HepG2 (cell line): ENCODE measurements around the gene DIP2C. TPM values are rescaled to one million over a fixed set of nuclear protein-coding genes. Genes with fewer than 3 reads are reported as not detected.

ENCODE experiments used
- ATAC-seq: fragments of 200-7000 bp; cut with Tn5 transposase; 3 replicates; pipeline ENCODE4 v1.9.1; 2020; ENCODE audit warnings: mild to moderate bottlenecking, moderate library complexity
- BruUV-seq: library from RNA; stranded (reverse); fragments of 400-500 nt; replicated peaks from 2 replicates; lab custom pipeline; 2021; lab: Mats Ljungman, UMichigan
- CTCF ChIA-PET: fragments of 300-600 bp; formaldehyde crosslinking; extraction: SDS; loops from one replicate; lab custom pipeline; 2021; ENCODE audit warnings: low total read pairs, inconsistent platforms, low intra/inter-chr PET ratio; lab: Yijun Ruan, JAX
- POLR2A ChIA-PET: fragments of 350-600 bp; sonication (Branson Sonifier 250); formaldehyde crosslinking; loops from one replicate; lab custom pipeline; 2020; ENCODE audit warnings: antibody characterized with exemption, inconsistent platforms; lab: Yijun Ruan, JAX
- DNase-seq: peaks from one replicate; pipeline ENCODE4 v3.0.0-alpha.2; 2015; ENCODE audit warnings: low spot score
- FAIRE-seq: peaks from 3 replicates; lab custom pipeline; 2011; peaks lifted over from hg19 to GRCh38; lab: Jason Lieb, UNC
- H2AFZ ChIP-seq: one replicate; pipeline ENCODE4 v1.6.1; 2011; ENCODE audit warnings: low read length, inconsistent platforms
- H3K27ac ChIP-seq: fragments of 300-600 bp; 3 replicates; pipeline ENCODE4 v1.8.0; 2011; ENCODE audit warnings: mixed run types, mild to moderate bottlenecking, mixed read lengths, low read length, inconsistent platforms; ENCODE audit not compliant: insufficient read depth; ENCODE audit errors: extremely low read length
- H3K27me3 ChIP-seq, 2 experiments: fragments of 200-600 bp in 1 of 2; 2 replicates in 1 of 2; 3 replicates in 1 of 2; pipeline versions ENCODE4 v1.6.0 to v1.8.0; 2011; ENCODE audit warnings: low read length in 2 of 2, mild to moderate bottlenecking in 2 of 2, moderate library complexity in 2 of 2, inconsistent platforms in 1 of 2; ENCODE audit not compliant: insufficient read depth in 2 of 2, control insufficient read depth in 1 of 2
- H3K36me3 ChIP-seq, 2 experiments: fragments of 200-600 bp in 1 of 2; replicated peaks in 1 of 2; 2 replicates in 1 of 2; 3 replicates in 1 of 2; pipeline versions ENCODE4 v1.5.1 to v1.8.0; 2011; ENCODE audit warnings: low read length in 2 of 2, inconsistent platforms in 1 of 2; ENCODE audit not compliant: insufficient read depth in 2 of 2, control insufficient read depth in 1 of 2
- H3K4me1 ChIP-seq: 2 replicates; pipeline ENCODE4 v1.5.1; 2012; ENCODE audit warnings: low read length, inconsistent platforms; ENCODE audit not compliant: insufficient read depth
- H3K4me2 ChIP-seq: 2 replicates; pipeline ENCODE4 v1.6.0; 2011; ENCODE audit warnings: low read depth, low read length, inconsistent platforms
- H3K4me3 ChIP-seq, 3 experiments: fragments of 200-600 bp in 1 of 3; sonication (generic), shearing (Covaris generic) in 1 of 3; replicated peaks in 1 of 3; 2 replicates each; pipeline ENCODE4 v1.5.1; 2011 to 2016; ENCODE audit warnings: low read length in 3 of 3, inconsistent platforms in 2 of 3, low read depth in 2 of 3, mild to moderate bottlenecking in 2 of 3, control low read depth in 1 of 3, mixed read lengths in 1 of 3; ENCODE audit not compliant: insufficient read depth in 1 of 3
- H3K79me2 ChIP-seq: one replicate; pipeline ENCODE4 v1.6.1; 2011; ENCODE audit warnings: low read length, inconsistent platforms; ENCODE audit not compliant: insufficient read depth
- H3K9ac ChIP-seq: 2 replicates; pipeline ENCODE4 v1.6.0; 2011; ENCODE audit warnings: mild to moderate bottlenecking, low read depth, low read length, inconsistent platforms; ENCODE audit not compliant: insufficient read depth
- H3K9me3 ChIP-seq: 2 replicates; pipeline ENCODE4 v1.5.1; 2012; ENCODE audit warnings: mild to moderate bottlenecking, low read length
- H4K20me1 ChIP-seq: 2 replicates; pipeline ENCODE4 v1.6.0; 2011; ENCODE audit warnings: inconsistent platforms, mild to moderate bottlenecking, low read length, moderate library complexity; ENCODE audit not compliant: insufficient read depth
- ATM ChIP-seq: fragments of 450-650 bp; IDR thresholded peaks from 2 replicates; pipeline ENCODE4 v1.7.1; 2017; ENCODE audit warnings: mild to moderate bottlenecking, borderline replicate concordance
- SIX1 ChIP-seq: sonication (generic); formaldehyde crosslinking; IDR thresholded peaks from 2 replicates; pipeline ENCODE4 v1.4.0; 2020; ENCODE audit warnings: missing genetic modification reagents, borderline replicate concordance
- ZNF274 ChIP-seq: sonication (generic); formaldehyde crosslinking; IDR thresholded peaks from 2 replicates; pipeline ENCODE4 v1.5.1; 2020; ENCODE audit warnings: mild to moderate bottlenecking, missing genetic modification reagents
- ZNF619 ChIP-seq: sonication (generic); formaldehyde crosslinking; IDR thresholded peaks from 2 replicates; pipeline ENCODE4 v1.4.0; 2020; ENCODE audit warnings: mild to moderate bottlenecking, missing genetic modification reagents
- ZSCAN9 ChIP-seq: IDR thresholded peaks from 2 replicates; pipeline ENCODE4 v1.6.1; 2016; ENCODE audit warnings: borderline replicate concordance
- WGBS: methylation state at CpG from one replicate; pipeline ENCODE4 v1.1.6; 2017; ENCODE audit warnings: low lambda C conversion rate; 5-methylcytosine and 5-hydroxymethylcytosine counted together
- in situ Hi-C: cut with HindIII; loops from 2 replicates; pipeline ENCODE4 v1.10.0; 2017; ENCODE audit warnings: low pct_unique_long_range_greater_than_20kb; ENCODE audit not compliant: extremely low pct_ligation_motif_present
- intact Hi-C: fragments of 100-400 bp; cut with micrococcal nuclease; formaldehyde crosslinking; loops from one replicate; pipeline ENCODE4 v1.10.0; 2022; ENCODE audit not compliant: unreplicated experiment
- polyA plus RNA-seq, 8 experiments: library from polyadenylated mRNA; depleted of rRNA in 3 of 8; stranded (reverse) in 7 of 8; unstranded in 1 of 8; fragments of >200 nt; fragmentation: Illumina TruSeq in 4 of 8; extraction: Trizol in 4 of 8; gene quantifications; 2 replicates each; pipeline versions ENCODE4 v1.2.1 to v1.2.3, GENCODE V29; 2011 to 2016; ENCODE audit warnings: low read depth in 4 of 8, missing spikeins in 1 of 8, mixed read lengths in 1 of 8; ENCODE audit not compliant: insufficient read depth in 1 of 8
- total RNA-seq, 5 experiments: library from RNA; depleted of rRNA; stranded (reverse); fragments of >200 nt; fragmentation: Illumina TruSeq; extraction: Trizol; gene quantifications; 2 replicates each; pipeline ENCODE4 v1.2.3, GENCODE V29; 2016; ENCODE audit warnings: low read depth in 1 of 5
- TF ChIP-seq, protein P1 (sequence below): sonication (generic); formaldehyde crosslinking; IDR thresholded peaks from 2 replicates; pipeline ENCODE4 v1.4.0; 2020; ENCODE audit warnings: missing genetic modification reagents, borderline replicate concordance
- TF ChIP-seq, protein P2 (sequence below): sonication (generic); formaldehyde crosslinking; IDR thresholded peaks from 2 replicates; pipeline ENCODE4 v1.4.0; 2020; ENCODE audit warnings: low read depth, missing genetic modification reagents
- TF ChIP-seq, protein P3 (sequence below): IDR thresholded peaks from 2 replicates; pipeline ENCODE4 v1.6.1; 2018; ENCODE audit warnings: missing genetic modification reagents
- TF ChIP-seq, protein P4 (sequence below): sonication (generic); formaldehyde crosslinking; IDR thresholded peaks from 2 replicates; pipeline ENCODE4 v1.5.1; 2020; ENCODE audit warnings: mild to moderate bottlenecking, moderate library complexity, missing genetic modification reagents

Gene DIP2C
- total and polyA plus RNA-seq, 2 of the 13 experiments (the other 11 are each of a cell fraction or from before 2014, with no cell fraction given): 2.2 to 2.7 TPM

DNA sequence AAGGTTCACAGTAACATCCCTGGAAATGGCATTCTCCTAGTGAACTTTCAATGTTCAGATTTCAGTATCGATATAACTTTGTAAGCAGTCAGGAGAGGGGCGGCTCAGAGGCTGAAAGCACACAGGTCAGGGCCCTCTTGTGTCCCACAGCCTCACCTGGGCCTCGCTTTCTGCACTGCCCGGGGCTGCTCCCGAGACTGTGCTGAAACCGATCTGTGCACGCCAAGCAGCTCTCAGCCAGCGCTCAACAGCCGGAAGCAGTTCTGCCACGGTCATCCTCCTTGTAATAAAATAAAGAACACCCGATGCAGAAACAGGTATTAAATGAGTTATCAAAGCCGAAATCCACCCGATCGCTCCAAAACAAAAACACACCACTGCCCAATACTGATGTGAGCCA is 106.0 kb downstream of the DIP2C start:
- intact Hi-C loops (no loop called here), in situ Hi-C loops (no loop called here)
- H2AFZ ChIP-seq: no peak overlapping the region
- no peaks in the 10 kb centered on the region for H3K79me2 ChIP-seq
- ChIA-PET CTCF (no interaction called here), POLR2A (no interaction called here)
- ATAC-seq: no peak
- no peak overlapping the region for H3K4me3 ChIP-seq
- no peaks in the 10 kb centered on the region for H3K36me3 ChIP-seq
- no peaks in the 10 kb centered on the region for H3K4me1 ChIP-seq
- H3K27ac ChIP-seq: no peak overlapping the region
- H3K9me3 ChIP-seq: no peaks in the 10 kb centered on the region
- H3K4me2 ChIP-seq: no peak overlapping the region
- FAIRE-seq: no peak
- BruUV-seq: no TSS peak
- no peaks in the 10 kb centered on the region for H4K20me1 ChIP-seq
- no peak for DNase-seq
- H3K27me3 ChIP-seq: no peaks in the 10 kb centered on the region
- 81% methylated on average over 14 of the region's 14 CpGs for WGBS
- no peak overlapping the region for H3K9ac ChIP-seq
- TF ChIP-seq SIX1 (CRISPR knock-in tag) (no peak), ZNF619 (CRISPR knock-in tag) (no peak), ZSCAN9 (CRISPR knock-in tag) (no peak), ATM (no peak), ZNF274 (CRISPR knock-in tag) (no peak)
- TF ChIP-seq, protein P1, sequence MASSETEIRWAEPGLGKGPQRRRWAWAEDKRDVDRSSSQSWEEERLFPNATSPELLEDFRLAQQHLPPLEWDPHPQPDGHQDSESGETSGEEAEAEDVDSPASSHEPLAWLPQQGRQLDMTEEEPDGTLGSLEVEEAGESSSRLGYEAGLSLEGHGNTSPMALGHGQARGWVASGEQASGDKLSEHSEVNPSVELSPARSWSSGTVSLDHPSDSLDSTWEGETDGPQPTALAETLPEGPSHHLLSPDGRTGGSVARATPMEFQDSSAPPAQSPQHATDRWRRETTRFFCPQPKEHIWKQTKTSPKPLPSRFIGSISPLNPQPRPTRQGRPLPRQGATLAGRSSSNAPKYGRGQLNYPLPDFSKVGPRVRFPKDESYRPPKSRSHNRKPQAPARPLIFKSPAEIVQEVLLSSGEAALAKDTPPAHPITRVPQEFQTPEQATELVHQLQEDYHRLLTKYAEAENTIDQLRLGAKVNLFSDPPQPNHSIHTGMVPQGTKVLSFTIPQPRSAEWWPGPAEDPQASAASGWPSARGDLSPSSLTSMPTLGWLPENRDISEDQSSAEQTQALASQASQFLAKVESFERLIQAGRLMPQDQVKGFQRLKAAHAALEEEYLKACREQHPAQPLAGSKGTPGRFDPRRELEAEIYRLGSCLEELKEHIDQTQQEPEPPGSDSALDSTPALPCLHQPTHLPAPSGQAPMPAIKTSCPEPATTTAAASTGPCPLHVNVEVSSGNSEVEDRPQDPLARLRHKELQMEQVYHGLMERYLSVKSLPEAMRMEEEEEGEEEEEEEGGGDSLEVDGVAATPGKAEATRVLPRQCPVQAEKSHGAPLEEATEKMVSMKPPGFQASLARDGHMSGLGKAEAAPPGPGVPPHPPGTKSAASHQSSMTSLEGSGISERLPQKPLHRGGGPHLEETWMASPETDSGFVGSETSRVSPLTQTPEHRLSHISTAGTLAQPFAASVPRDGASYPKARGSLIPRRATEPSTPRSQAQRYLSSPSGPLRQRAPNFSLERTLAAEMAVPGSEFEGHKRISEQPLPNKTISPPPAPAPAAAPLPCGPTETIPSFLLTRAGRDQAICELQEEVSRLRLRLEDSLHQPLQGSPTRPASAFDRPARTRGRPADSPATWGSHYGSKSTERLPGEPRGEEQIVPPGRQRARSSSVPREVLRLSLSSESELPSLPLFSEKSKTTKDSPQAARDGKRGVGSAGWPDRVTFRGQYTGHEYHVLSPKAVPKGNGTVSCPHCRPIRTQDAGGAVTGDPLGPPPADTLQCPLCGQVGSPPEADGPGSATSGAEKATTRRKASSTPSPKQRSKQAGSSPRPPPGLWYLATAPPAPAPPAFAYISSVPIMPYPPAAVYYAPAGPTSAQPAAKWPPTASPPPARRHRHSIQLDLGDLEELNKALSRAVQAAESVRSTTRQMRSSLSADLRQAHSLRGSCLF (CRISPR knock-in tag): no peak
- TF ChIP-seq, protein P2, sequence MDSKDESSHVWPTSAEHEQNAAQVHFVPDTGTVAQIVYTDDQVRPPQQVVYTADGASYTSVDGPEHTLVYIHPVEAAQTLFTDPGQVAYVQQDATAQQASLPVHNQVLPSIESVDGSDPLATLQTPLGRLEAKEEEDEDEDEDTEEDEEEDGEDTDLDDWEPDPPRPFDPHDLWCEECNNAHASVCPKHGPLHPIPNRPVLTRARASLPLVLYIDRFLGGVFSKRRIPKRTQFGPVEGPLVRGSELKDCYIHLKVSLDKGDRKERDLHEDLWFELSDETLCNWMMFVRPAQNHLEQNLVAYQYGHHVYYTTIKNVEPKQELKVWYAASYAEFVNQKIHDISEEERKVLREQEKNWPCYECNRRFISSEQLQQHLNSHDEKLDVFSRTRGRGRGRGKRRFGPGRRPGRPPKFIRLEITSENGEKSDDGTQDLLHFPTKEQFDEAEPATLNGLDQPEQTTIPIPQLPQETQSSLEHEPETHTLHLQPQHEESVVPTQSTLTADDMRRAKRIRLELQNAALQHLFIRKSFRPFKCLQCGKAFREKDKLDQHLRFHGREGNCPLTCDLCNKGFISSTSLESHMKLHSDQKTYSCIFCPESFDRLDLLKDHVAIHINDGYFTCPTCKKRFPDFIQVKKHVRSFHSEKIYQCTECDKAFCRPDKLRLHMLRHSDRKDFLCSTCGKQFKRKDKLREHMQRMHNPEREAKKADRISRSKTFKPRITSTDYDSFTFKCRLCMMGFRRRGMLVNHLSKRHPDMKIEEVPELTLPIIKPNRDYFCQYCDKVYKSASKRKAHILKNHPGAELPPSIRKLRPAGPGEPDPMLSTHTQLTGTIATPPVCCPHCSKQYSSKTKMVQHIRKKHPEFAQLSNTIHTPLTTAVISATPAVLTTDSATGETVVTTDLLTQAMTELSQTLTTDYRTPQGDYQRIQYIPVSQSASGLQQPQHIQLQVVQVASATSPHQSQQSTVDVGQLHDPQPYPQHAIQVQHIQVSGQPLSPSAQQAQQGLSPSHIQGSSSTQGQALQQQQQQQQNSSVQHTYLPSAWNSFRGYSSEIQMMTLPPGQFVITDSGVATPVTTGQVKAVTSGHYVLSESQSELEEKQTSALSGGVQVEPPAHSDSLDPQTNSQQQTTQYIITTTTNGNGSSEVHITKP (CRISPR knock-in tag): no peak
- TF ChIP-seq, protein P3, sequence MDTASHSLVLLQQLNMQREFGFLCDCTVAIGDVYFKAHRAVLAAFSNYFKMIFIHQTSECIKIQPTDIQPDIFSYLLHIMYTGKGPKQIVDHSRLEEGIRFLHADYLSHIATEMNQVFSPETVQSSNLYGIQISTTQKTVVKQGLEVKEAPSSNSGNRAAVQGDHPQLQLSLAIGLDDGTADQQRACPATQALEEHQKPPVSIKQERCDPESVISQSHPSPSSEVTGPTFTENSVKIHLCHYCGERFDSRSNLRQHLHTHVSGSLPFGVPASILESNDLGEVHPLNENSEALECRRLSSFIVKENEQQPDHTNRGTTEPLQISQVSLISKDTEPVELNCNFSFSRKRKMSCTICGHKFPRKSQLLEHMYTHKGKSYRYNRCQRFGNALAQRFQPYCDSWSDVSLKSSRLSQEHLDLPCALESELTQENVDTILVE (CRISPR knock-in tag): no peak
- TF ChIP-seq, protein P4, sequence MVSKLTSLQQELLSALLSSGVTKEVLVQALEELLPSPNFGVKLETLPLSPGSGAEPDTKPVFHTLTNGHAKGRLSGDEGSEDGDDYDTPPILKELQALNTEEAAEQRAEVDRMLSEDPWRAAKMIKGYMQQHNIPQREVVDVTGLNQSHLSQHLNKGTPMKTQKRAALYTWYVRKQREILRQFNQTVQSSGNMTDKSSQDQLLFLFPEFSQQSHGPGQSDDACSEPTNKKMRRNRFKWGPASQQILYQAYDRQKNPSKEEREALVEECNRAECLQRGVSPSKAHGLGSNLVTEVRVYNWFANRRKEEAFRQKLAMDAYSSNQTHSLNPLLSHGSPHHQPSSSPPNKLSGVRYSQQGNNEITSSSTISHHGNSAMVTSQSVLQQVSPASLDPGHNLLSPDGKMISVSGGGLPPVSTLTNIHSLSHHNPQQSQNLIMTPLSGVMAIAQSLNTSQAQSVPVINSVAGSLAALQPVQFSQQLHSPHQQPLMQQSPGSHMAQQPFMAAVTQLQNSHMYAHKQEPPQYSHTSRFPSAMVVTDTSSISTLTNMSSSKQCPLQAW (CRISPR knock-in tag): no peak
